Dermis blood vessel endothelial cell (primary cell): ENCODE results near the gene OSTF1. TPM values are rescaled to one million over a fixed set of nuclear protein-coding genes. Genes with fewer than 3 reads are reported as not detected.

ENCODE experiments used
- DNase-seq: peaks from one replicate; pipeline ENCODE4 v3.0.0; 2010
- total RNA-seq: library from RNA; depleted of rRNA; stranded (reverse); fragments of >200 nt; gene quantifications from 2 replicates; pipeline ENCODE4 v1.2.3, GENCODE V29; 2014

The OSTF1 gene
- total RNA-seq, 1 donor from 2014 or later, result 115 TPM

DNA sequence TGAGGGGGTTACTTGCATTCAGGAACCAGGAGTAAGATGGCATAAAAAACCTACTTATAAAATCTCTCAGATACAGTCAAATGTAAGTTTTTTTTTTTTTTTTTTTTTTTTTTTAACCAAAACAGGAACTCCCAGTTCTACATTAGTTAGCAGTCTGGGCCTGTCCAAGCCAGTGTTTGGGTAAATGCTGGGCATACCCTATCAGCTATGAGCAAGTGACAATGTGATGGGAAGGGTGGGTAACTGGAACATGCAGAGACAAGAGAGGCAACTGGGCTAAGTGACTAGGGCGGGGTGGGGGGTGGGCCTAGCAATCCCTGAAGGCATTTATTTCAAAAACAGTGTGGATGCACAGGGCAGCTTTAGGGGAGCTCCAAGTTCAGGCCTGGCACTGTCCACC is 2.7 kb upstream of the OSTF1 start:
- DNase-seq, result no peak

DNA sequence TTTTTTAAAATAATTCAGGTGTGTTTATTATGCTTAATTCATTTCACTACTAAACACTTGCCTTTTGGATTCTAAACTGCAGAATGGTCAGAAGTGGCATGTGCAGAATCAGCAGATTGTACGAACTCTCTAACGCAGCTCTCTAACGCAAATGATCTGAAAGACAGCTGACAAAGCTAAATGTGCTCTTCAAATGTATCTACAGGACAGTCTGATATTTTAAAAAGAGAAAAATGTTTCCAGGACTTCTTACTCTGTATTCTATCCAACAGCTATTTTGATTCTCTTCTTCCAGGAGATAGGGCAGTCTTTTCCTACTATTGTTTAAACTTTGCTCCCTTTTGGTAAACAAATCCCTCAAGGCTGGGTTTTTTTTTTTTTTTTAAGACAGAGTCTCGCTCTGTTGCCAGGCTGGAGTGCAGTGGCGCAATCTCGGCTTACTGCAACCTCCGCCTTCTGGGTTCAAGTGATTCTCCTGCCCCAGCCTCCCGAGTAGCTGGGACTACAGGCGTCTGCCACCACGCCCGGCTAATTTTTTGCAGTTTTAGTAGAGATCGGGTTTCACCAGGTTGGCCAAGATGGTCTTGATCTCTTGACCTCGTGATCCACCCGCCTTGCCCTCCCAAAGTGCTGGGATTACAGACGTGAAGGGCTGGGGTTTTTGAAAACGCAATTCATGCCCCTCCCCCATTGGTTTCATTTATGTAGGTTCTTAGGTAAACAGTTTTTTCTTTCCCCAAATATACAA is 1.6 kb upstream of the OSTF1 start:
- peak; percentile 39 for DNase-seq

DNA sequence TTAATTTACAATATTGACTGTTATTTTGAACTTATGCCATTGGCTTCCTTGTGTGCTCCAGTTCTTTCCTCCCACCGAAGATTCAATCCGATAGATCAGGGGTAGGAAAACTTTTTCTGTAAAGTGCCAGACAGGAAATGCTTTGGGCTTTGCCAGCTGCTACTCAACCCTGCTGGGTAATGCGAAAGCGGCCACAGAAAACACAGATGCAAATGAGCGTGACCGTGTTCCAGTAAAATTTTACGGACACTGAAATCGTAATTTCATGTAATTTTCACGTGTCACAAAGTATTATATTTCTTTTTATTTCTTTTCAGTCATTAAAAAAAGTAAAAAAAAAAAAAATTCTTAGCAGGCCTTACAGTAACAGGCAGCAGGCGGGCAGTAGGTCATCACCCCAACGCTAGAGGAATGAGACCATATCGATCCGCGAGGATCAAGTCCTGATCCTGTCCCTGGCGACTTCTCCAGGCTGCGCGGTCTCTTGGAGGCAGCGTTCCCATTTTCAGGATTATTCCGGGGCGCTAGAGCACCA is 958 bp upstream of the OSTF1 start:
- DNase-seq, result peak; percentile 72

DNA sequence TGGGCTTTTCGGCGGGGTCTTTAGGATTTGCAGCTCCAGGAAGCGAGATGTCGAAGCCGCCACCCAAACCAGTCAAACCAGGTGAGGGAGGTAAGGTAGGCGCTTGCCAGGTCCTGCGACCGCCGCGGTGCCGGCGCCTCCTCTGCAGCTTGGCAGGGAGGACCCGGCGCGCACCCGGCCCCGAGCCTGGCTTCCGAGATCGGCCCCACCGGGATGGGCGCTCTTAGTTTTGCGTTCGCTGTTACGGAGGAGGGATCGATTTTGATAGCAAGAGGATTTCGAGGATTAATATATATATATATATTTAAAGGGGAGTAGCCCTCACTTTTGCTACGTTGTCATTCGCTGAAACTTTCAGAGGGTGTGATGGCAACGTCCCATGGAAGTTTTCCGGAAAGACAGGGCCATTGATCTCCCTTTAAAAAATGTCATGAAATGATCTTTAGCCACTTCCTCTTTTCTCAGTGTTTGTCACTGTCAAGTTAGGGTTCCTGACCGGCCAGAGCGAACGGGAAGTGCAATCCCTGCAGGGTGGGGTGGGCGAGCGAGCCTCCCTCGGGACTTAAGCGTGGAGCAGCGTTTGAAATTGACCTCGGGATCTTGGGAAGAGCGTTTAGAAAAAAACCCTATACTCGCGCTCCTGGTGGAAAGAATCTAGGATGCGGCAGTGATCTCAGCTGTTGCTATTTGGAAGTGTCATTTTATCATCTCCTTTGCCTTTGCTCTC is 495 bp downstream of the OSTF1 start:
- peak; percentile 63 for DNase-seq

DNA sequence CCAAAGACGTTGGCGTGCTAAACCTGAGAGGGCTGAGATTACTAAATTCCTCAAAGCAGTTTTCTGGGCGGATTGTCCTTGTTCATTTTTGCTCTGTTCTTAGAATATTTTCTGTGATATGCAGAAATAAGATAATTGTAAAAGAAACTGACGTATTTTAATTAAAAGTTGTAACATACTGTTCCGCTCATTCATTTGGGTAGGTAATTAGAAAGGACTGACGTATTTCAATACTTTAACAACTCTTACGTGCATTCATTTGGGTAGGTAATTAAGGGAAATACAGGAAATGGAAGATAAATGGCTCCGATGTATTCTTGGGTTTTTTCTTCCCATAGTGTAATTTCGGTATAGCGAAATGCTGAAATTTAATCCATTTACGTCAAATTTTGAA is 1.1 kb downstream of the OSTF1 start:
- DNase-seq, result no peak

DNA sequence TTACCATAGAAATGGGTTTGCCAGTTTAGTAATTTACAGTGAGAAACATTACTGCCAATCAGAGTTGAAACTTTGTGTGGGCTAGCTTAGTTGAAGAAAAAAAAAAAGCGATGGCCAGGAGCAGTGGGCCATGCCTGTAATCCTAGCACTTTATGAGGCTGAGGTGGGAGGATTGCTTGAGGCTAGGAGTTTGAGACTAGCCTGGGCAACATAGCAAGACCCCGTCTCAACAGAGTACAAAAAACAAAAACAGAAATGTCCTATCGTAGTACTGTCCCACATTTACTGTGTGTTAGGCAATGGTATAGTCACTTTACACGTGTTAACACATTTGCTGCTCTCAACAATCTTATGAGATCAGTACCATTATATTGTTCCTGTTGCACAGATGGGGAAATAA is 2.3 kb downstream of the OSTF1 start:
- DNase-seq, result no peak

DNA sequence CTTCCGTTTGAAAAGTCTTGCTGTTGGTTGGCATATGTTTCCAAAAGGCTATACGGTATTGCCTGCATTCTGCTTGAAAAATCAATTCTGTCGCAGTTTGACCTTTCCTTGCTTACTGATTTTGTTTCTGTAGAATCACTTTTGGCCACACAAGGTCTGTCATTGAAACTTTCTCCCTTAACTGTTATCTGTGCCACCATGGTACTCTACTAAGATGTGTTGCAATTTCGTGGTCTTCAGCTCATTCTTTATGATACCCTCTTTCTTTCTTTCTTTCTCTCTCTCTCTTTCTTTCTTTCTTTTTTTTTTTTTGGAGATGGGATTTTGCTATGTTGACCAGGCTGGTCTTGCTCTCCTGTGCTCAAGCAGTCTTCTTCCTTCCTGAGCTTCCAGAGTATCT is 4.5 kb downstream of the OSTF1 start:
- DNase-seq, result no peak

DNA sequence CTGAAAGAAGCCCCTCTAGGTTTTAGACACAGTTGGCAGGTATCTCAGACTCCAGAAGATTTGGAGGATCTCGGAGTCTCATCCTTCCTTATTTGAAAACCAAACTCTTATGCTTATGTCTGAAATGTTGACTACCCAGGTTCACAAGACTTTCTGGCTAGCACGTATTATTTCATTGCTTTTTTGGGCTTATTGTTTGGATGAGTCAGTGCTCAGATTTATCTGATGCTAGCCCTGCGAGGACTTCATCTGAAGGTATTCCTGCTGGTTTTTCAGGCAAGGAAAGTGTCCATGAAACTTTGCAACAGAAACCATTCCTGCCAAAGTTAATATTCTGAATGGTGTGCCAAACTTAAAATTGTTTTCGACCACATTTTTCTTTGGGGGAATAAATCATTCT is 8.5 kb downstream of the OSTF1 start:
- DNase-seq, result no peak

DNA sequence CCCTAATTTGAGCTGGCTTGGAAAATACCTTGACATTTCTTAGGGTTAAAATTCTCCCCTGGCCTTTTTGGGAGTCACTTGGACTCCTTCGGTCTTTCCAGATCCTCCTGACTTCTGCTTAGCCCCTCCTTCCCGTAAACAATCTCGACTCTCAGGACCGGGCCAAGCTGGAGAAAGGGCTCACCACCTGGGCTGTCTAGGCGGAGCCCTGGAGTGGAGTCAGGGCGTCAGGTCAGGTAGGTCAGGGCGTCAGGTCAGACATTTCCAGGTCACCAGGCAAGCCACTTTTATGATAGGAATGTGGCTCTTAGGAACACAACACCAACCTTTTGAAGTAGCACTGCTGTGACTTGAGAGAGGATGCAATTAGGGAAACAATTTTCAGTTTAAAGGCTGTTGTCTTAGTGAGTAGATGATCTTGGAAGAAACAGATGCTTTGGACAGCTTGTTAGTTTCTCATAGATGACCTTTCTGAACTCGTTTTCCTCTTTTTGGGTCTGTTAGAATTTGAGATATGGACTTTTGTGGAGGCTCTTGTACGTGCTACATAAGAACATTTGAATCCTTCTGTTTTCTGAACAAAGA is 12.8 kb downstream of the OSTF1 start:
- DNase-seq, result peak; percentile 14

DNA sequence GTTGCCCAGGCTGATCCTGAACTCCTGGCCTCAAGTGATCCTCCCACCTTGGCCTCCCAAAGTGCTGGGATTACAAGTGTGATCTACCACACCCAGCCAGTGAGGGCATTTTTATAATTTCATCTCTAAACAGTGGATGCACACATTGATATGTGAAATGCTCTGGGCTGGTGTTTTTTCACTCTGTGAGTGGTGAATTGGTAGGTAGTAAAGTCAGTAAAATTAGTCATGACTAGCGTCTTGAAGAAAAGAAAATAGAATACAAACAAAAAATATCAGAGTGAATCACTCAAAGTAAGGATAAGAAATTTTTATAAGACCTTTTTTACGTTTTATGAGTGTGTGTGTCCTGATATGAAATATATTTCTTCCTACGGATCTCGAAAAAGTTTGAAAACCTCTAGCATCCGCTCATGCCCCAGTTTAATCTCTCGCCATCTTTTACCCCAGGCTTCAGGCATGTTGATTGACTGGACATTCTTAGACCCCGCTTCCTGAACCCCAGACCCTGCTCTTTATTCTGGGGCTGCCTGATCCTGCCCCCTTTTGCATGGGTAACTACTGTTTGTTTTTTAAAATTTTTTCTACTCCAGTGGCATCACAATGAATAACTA is 14.0 kb downstream of the OSTF1 start:
- no peak for DNase-seq

DNA sequence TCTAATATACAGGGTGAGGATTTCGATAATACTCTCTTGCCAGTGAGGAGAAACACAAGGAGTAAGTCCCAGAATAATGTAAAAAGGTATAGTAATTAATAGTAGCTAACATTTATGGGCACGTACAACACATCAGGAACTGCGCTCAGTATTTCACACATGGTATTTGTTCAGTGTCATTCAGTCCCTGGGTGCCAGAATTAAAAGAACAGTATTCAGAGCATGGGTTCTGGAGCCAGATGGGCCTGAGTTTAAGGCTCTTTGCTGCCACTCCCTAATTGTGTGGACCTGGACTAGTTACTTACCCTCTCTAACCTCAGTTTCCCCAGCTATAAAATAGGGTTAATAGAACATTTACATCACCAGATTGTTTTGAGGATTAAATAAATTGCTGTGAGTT is 16.3 kb downstream of the OSTF1 start:
- no peak for DNase-seq

DNA sequence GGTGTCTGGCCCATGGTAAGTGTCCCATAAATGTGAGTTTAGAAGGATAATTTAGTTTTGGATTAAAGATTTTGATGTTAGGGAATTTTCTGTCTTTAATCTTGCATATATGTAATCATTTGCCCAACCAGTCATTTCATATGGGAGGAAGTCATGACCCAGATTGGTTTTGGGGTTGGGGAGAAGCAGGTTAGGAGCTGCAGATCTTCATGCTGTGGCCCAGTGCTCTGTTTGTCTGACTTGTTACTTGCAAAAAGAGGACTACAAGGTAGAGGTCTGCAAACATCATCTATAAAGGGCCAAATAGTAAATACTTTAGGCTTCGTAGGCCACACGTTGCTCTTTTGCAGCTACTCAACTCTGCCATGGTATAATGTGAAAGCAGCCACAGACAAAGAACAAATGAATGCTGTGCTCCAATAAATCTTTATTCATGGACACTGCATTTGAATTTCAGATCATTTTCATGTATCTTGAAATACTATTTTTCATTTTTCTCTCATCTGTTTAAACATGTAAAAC is 16.8 kb downstream of the OSTF1 start:
- DNase-seq, result no peak

DNA sequence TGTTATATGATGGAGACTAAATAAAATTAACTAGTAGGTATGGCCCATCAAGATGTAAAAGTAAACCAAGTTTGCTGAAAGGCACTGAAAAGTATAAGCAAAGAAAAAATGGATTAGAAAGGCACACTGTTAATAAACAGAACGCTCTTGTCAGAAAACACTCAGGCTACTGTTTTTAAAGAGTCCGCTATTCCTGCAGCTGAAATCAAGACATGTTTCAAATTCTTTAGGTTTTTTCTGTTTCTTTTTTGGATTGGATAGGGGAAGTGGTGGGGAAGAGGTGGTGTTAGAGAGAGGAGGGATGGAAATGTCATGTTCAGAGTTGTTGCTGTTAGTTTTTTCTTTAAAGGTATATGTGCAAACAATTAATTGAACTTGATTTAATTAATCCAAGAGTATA is 17.5 kb downstream of the OSTF1 start:
- no peak for DNase-seq

DNA sequence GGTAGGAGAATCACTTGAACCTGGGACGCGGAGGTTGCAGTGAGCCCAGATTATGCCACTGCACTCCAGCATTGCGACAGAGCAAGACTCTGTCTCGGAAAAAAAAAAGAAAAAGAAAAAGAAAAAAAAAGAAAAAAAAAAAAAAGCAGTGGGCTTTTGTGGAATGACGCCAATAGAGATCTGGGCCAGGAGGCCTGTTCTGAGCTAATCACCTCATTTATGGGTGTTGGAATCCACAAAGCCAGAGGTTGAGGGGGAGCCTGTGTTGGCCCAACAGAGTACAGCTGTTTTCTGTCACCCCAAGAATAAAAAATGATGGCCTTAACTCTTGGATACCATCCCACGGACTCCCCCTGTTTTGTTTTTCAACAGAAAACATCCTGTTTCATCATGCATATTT is 18.5 kb downstream of the OSTF1 start:
- no peak for DNase-seq

DNA sequence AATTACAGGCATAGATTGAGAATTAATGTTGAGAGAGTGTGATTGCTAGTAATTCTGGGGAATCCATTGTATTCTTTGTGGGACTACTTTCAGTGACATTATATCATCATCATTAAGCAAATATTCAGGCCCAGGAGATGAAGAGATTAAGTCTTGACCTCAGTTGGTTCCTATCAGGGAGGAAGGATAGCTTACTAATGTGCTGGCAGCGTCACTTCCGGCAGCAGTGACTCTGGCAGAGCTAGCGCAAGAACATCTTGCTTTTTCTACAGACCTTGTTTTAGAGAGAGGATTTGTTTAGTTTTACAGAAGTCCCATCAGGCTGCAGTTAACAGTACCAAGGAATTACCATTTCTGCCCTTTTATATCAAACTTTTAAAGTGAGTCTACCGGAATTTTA is 20.3 kb downstream of the OSTF1 start:
- peak; percentile 90 for DNase-seq

DNA sequence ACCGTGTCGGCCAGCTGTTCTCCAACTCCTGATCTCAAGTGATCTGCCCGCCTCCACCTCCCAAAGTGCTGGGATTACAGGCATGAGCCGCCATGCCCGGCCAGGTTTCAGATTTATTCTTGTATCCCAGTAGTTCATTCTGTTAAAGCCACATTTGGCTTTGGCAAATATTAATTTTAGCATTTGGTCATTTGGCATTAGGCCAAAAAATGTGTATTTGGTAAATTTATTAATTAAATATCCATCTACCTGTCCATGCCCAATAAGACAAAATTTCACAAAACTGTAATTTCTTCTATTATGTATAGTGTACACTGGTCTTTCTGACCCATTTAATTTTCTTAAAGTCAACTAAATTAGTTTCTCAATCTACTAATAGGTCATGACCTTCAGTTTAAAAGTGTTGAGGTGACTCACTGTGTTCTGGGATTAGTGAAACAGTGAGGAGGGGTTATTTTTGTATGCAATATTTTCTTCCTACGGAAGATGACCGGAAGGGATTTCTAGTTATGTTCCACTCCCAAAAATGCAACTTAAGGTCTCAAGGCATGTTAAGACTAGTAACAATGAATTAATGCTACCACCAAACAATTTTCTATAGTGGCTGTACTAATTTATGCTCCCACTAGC is 21.0 kb downstream of the OSTF1 start:
- DNase-seq, result peak; percentile 56

DNA sequence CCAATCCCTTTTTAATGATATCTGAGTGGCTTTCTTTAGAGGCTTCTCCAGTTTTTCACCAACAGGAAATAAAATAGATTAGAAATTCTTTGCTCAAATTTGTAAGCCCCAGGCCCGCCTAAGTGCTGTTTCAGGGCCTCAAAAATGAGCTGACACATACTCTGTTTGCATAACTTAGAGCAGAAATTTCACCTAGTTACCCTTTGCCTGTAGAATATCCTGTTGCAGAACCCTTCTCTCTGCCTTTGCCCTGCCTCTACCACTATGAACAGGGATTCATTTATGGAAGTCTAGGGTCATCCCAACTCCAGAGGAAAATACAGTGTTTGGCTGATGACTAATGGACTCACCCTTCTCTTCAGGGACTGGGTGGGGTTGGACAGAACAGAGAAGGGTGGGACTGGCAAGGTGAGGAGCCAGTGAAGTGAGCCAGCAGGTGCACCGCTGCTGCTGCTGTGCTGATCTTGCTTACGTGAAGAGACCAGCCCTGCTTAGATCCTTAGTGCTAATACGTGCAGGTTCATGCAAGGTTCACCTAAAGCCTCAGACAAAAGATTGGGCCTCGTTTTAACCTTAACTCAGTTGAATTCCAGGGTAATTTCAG is 22.8 kb downstream of the OSTF1 start:
- DNase-seq, result no peak

DNA sequence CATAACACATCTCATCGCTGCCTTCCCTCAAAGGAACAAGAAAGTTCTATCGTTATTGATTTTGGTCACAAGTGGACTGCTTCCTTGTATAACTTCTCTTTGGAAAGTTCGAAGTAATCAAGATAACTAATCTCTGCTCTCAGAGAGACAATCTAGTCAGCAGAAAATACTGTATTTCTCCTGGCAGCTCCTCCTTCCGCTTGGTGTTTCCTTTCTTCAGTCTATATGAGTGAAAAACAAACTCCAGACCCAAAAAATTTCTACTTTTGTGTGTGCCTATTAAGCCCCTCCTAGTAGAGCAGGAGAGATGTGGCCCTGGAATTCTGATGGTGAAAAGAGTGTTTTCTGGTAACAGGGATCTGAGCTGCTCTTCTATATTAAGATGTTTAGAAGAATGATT is 24.5 kb downstream of the OSTF1 start:
- DNase-seq, result no peak

DNA sequence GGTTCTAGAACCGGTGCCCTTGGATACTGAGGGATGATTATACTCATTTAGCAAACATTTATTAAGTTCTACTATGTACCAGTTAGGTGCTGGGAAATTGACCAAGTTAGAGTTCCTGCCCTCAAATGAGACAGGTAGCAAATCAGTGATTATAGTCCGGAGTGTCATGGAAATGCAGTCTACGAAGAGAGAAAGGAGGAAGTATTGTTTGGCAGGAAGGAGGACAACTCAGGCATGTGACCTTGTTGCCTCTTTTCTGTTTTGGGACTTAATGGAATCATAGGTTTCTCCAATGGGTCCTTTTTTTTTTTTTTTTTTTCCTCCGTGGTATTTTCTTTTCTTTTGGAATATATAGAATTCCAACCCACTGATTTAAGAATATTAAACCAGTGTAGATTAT is 28.0 kb downstream of the OSTF1 start:
- peak; percentile 23 for DNase-seq

DNA sequence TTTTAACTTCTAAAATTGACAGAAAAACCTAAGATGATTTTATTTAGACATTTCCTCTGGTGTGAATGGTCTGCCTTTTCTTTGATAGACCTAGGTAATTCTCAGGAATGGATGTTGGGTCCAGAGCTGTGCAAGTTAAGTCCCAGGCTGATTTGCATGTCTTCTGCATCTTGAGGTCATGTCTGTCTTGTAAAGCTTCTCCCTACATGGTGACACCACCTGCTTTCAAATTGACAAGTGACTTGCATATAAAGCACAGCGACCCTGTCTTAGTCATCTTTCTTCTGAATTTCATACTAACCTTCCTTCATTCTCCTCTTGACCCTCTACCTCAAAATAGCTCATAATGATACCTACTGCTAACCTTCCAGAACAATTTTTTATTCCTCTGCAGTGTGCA is 29.2 kb downstream of the OSTF1 start:
- no peak for DNase-seq

DNA sequence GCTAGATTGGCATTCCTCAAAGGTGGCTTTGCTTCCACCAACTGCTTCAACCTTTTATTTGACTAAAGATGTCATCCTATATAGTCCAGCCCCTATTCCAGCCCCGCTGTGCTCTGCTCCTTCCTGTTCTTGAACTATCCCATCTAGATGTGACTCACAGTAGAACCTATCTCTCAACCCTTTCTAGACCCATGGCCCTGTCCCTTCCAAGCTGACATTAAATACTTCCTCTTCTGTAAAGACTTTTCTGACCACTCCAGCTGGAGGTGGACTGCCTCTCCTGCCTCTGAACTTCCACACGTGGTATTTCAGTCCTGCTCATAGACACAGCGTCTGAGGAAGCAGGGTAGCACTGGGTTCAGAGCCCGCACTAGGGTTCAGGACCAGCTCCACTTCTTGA is 32.4 kb downstream of the OSTF1 start:
- DNase-seq, result no peak

DNA sequence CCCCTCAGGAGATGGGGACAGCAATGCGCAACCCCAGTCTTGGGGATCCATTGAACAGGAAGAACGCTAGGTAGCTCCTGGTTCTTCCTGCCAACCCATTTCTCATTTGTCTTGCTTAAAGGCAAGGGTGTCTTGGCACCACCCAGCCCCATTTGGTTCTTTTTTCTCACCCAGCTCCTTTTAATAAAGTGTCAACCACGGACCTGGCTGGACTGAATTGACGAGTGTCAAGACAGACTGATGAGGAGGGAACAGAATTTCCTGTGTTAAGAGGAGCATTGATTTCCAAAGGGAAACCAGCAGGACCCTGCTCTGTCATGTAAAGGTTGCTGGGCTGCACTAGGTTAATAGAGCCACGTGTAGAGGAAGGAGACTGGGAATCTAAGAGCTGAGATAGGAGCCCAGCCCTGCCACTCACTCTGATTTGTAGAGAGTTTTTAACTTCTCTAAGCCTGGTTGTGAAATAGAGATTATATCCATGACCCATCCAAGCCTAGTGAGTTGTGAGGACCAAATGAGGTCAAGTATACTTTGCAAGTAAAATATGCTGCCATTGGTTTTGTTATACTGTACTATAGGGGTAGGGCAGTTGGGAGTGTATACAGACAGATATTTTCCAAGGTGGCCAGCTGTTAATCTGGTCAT is 33.7 kb downstream of the OSTF1 start:
- no peak for DNase-seq
